Testis (tissue), 3 donors: ENCODE results near the gene CDCP1. TPM values are rescaled to one million over a fixed set of nuclear protein-coding genes. Genes with fewer than 3 reads are reported as not detected.

Experiments used
- DNase-seq: peaks from one replicate; pipeline ENCODE4 v3.0.0-alpha.2; 2019
- H3K27ac ChIP-seq, 2 donors: fragments of 200-600 bp; sonication (generic); one replicate each; pipeline ENCODE4 v1.5.1; 2019
- H3K27me3 ChIP-seq: fragments of 200-600 bp; sonication (generic); one replicate; pipeline ENCODE4 v1.5.1; 2019
- H3K36me3 ChIP-seq: fragments of 200-600 bp; sonication (generic); one replicate; pipeline ENCODE4 v1.5.1; 2017; ENCODE audit warnings: low read depth; ENCODE audit errors: missing control alignments
- H3K4me1 ChIP-seq: fragments of 200-600 bp; sonication (generic); one replicate; pipeline ENCODE4 v1.5.1; 2019
- H3K4me3 ChIP-seq, 2 donors: fragments of 200-600 bp; sonication (generic); one replicate each; pipeline ENCODE4 v1.5.1; 2017 to 2019
- H3K9me3 ChIP-seq: fragments of 200-600 bp; sonication (generic); one replicate; pipeline ENCODE4 v1.5.1; 2017
- CTCF ChIP-seq, 3 experiments: fragments of 450-650 bp in 2 of 3; fragments of 200-600 bp in 1 of 3; sonication (generic) in 1 of 3; IDR thresholded peaks; one replicate each; pipeline ENCODE4 v1.5.1; 2016 to 2019; ENCODE audit warnings: antibody characterized with exemption in 3 of 3, mild to moderate bottlenecking in 2 of 3, moderate library complexity in 1 of 3
- POLR2A ChIP-seq: fragments of 450-650 bp; IDR thresholded peaks from one replicate; pipeline ENCODE4 v1.6.1; 2017; ENCODE audit warnings: antibody characterized with exemption, mild to moderate bottlenecking, moderate library complexity
- WGBS, 2 donors: methylation state at CpG; one replicate each; pipeline ENCODE4 v1.1.5; 2018; 5-methylcytosine and 5-hydroxymethylcytosine counted together
- intact Hi-C: fragments of 100-400 bp; cut with DNase I; formaldehyde crosslinking; loops from one replicate; pipeline ENCODE4 v1.15.1; 2023; ENCODE audit warnings: low total_unique reads
- polyA plus RNA-seq: library from polyadenylated mRNA; stranded (reverse); fragments of 350-450 nt; fragmentation: Illumina TruSeq; extraction: RNeasy Lipid Tissue Mini Kit (QIAGEN cat#74804); gene quantifications from one replicate; pipeline ENCODE4 v1.2.3, GENCODE V29; 2014; ENCODE audit warnings: low read depth, low replicate concordance; ENCODE audit not compliant: insufficient read depth
- total RNA-seq, 2 donors: library from RNA; depleted of rRNA; stranded (reverse); fragments of >200 nt; gene quantifications; one replicate each; pipeline ENCODE4 v1.2.3, GENCODE V29; 2016

CDCP1 gene
- total and polyA plus RNA-seq, 3 donors from 2014 or later, result 1.1 to 2.7 (median 2.5) TPM

- DNase-seq, result no peak
- Histone ChIP-seq H3K4me1 (peaks cover 18% of the 10 kb centered on the region), H3K36me3 (no peaks in the 10 kb centered on the region), H3K27me3 (no peaks in the 10 kb centered on the region), H3K4me3 (no peak overlapping the region), H3K9me3 (no peaks in the 10 kb centered on the region), H3K27ac (no peak overlapping the region)
- TF ChIP-seq POLR2A, result no peak
- TF ChIP-seq CTCF (IDR thresholded peaks at IDR 0.05), result no peak
- intact Hi-C loops, result no loop called here
- WGBS, 2 donors, result 61 to 66% methylated on average over 4 of the region's 4 CpGs
Observed at GRCh38 chr3:45176912-45177311, 30.7 kb upstream of the CDCP1 start.

DNA sequence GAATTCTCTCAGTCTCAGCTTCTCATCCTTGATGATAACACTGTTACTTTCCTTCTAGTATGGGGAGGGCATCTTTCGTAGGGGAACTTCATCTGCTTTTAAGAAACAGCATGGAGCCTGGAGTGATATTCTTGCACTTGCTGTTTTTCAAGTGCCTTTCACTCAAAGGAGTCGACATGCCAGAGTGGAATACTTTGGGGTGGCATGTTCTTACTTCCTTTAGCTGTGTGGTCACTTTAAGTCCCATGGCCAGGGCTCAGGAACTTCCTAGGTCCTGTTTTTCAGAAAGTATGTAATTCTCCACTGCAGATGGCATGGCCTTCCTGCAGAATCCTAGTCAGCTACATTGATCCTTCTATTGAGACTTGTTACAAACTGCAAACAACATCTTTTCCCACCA is 28.1 kb upstream of the CDCP1 start:
- no peaks in the 10 kb centered on the region for H3K27me3 ChIP-seq
- intact Hi-C loops, result no loop called here
- 35 to 62% methylated on average over 2 of the region's 2 CpGs for WGBS, 2 donors

GRCh38 chr3:45173776-45174175 is 27.6 kb upstream of the CDCP1 start:
- Histone ChIP-seq H3K27me3 (no peaks in the 10 kb centered on the region), H3K27ac (peak overlapping the region; percentile 17 to 72), H3K4me1 (peaks cover 24% of the 10 kb centered on the region), H3K9me3 (no peaks in the 10 kb centered on the region), H3K36me3 (no peaks in the 10 kb centered on the region), H3K4me3 (no peak overlapping the region)
- no peak for TF ChIP-seq CTCF (IDR thresholded peaks at IDR 0.05)
- TF ChIP-seq POLR2A, result no peak
- WGBS, 2 donors, result 70 to 71% methylated on average over 1 of the region's 1 CpG
- DNase-seq, result no peak
- intact Hi-C loops, result no loop called here

More for the DNA sequence above, 28.1 kb upstream of the CDCP1 start:
- H3K36me3 ChIP-seq, result no peaks in the 10 kb centered on the region
- peaks cover 24% of the 10 kb centered on the region for H3K4me1 ChIP-seq
- H3K9me3 ChIP-seq, result no peaks in the 10 kb centered on the region
- DNase-seq, result no peak
- TF ChIP-seq CTCF (IDR thresholded peaks at IDR 0.05) (no peak), POLR2A (no peak)
- H3K4me3 ChIP-seq, result no peak overlapping the region
- H3K27ac ChIP-seq, result peak overlapping the region; percentile 17 to 72

DNA sequence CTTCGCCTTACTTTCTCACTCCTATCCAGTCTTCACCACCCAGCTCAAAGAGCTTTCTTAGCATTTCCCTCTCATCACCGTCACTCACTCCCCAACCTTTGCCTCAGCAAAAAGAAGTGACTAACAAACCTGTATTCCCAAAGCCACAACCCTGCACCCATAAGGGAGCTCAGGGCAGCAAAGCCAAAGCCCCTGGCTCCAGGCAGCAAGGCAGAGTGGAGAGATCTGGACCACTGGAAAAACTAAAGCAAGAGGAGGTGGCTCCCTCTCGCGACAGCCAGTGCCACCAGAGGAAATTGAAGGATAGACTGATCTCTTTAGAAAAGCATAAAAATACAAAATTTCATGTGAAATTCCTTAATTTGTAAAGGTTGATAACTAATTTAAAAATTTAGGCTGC is 25.1 kb upstream of the CDCP1 start:
- H3K36me3 ChIP-seq, result no peaks in the 10 kb centered on the region
- no peak overlapping the region for H3K27ac ChIP-seq
- no peak for DNase-seq
- no peak for TF ChIP-seq CTCF (IDR thresholded peaks at IDR 0.05)
- TF ChIP-seq POLR2A, result no peak
- no peak overlapping the region for H3K4me3 ChIP-seq
- peaks cover 31% of the 10 kb centered on the region for H3K4me1 ChIP-seq
- no peaks in the 10 kb centered on the region for H3K9me3 ChIP-seq
- intact Hi-C loops, result no loop called here
- WGBS, 2 donors, result 72 to 92% methylated on average over 4 of the region's 4 CpGs
- H3K27me3 ChIP-seq, result no peaks in the 10 kb centered on the region

DNA sequence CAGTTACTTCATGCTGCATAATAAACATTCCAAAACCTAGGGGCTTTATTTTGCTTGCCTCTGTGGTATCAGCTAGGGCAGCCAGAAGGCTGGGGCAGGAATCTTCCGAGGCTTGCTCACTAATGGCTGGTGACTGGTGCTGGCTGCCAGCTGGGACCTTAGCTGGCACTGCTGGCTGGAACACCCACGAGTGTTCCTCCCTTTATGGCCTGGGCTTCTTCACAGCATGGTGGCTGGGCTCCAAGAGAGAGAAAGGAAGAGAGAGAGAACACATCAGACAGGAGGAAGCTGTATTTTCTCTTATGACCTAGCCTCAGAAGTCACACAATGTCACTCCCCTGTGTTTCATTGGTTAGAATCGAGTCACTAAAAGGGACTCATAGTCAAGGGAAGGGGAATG is 23.9 kb upstream of the CDCP1 start:
- no peak overlapping the region for H3K27ac ChIP-seq
- intact Hi-C loops, result no loop called here
- H3K4me1 ChIP-seq, result peaks cover 30% of the 10 kb centered on the region
- peak; percentile 47 for DNase-seq
- no peak overlapping the region for H3K4me3 ChIP-seq
- no peaks in the 10 kb centered on the region for H3K9me3 ChIP-seq
- WGBS, 2 donors, result 36 to 54% methylated on average over 3 of the region's 3 CpGs
- TF ChIP-seq CTCF (IDR thresholded peaks at IDR 0.05) (no peak), POLR2A (no peak)
- H3K27me3 ChIP-seq, result no peaks in the 10 kb centered on the region
- H3K36me3 ChIP-seq, result no peaks in the 10 kb centered on the region
